Breast epithelium (tissue), 4 donors: ENCODE data around the gene TBPL2. TPM values are rescaled to one million over a fixed set of nuclear protein-coding genes. Genes with fewer than 3 reads are reported as not detected.
"Not testable (repeated sequence)": the region's sequence is repeated elsewhere in the genome, so short reads cannot be mapped to it uniquely, and the experiment has no call there.

Experiments used
- DNase-seq, 2 donors: peaks; one replicate each; pipeline ENCODE4 v3.0.0-alpha.2; 2019; ENCODE audit warnings: low spot score in 2 of 2
- H3K27ac ChIP-seq, 2 donors: fragments of 200-600 bp; sonication (generic) in 1 of 2; one replicate each; pipeline ENCODE4 v1.5.1; 2016 to 2019; ENCODE audit warnings: mild to moderate bottlenecking in 1 of 2
- H3K27me3 ChIP-seq, 2 donors: fragments of 200-600 bp; sonication (generic) in 1 of 2; one replicate each; pipeline versions ENCODE4 v1.5.1 to v1.6.0; 2017 to 2019; ENCODE audit warnings: control low read depth in 1 of 2, mild to moderate bottlenecking in 1 of 2
- H3K36me3 ChIP-seq: fragments of 200-600 bp; one replicate; pipeline ENCODE4 v1.5.1; 2019
- H3K4me1 ChIP-seq, 2 donors: fragments of 200-600 bp; sonication (generic); one replicate each; pipeline ENCODE4 v1.5.1; 2016 to 2019; ENCODE audit warnings: control low read depth in 1 of 2
- H3K4me3 ChIP-seq, 3 donors: fragments of 200-600 bp; sonication (generic); 1 replicate in 2 of 3; 2 replicates in 1 of 3; pipeline ENCODE4 v1.5.1; 2016 to 2019; ENCODE audit warnings: mild to moderate bottlenecking in 3 of 3, moderate library complexity in 2 of 3
- H3K9me3 ChIP-seq, 2 donors: fragments of 200-600 bp; sonication (generic) in 1 of 2; one replicate each; pipeline ENCODE4 v1.5.1; 2016 to 2019; ENCODE audit warnings: control low read depth in 1 of 2
- POLR2A ChIP-seq: fragments of 450-650 bp; IDR thresholded peaks from one replicate; pipeline ENCODE4 v1.6.1; 2016; ENCODE audit warnings: antibody characterized with exemption, mild to moderate bottlenecking, moderate library complexity
- POLR2AphosphoS5 ChIP-seq, 3 donors: sonication (generic); formaldehyde crosslinking; IDR thresholded peaks; one replicate each; pipeline ENCODE4 v1.6.1; 2017; ENCODE audit warnings: antibody characterized with exemption in 3 of 3
- intact Hi-C: fragments of 100-400 bp; cut with DNase I; formaldehyde crosslinking; loops from one replicate; pipeline ENCODE4 v1.15.1; 2023; ENCODE audit warnings: low total_unique reads
- total RNA-seq, 3 donors: library from RNA; depleted of rRNA; stranded (reverse); fragments of >200 nt; gene quantifications; one replicate each; pipeline ENCODE4 v1.1.0, GENCODE V29; 2016
- TF ChIP-seq, protein P1 (sequence below), 3 donors: fragments of 450-650 bp; IDR thresholded peaks; one replicate each; pipeline ENCODE4 v1.5.1; 2016 to 2017; ENCODE audit warnings: antibody characterized with exemption in 3 of 3, mild to moderate bottlenecking in 3 of 3, moderate library complexity in 3 of 3

The TBPL2 gene
- total RNA-seq, 3 donors from 2014 or later = not detected

DNA sequence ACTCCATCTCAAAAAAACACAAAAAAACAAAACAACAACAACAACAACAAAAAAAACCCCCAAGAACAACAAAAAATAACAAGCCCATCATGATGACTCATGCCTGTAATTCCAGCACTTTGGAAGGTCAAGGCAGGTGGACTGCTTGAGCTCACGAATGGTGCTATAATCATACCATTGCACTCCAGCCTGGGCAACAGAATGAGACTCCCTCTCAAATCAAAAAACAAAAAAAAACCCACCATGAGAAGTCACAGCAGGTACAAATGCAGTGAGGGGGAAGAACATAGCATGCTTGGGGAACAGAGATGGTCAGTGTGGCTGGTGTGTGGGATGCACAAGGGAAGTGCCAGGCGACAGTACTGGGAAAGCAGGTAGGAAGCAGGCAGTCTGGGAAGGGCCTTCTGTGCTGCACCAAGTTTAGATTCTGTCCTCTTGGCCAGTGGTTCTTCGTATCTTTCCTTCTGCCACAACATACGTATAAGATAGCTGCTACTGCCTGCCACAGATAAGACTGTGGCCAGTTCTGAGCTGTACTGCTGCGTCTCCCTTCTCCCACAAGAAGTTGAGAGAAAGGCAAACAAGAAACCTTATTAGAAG is 56.8 kb downstream of the TBPL2 start:
- no peak overlapping the region for H3K27ac ChIP-seq
- no peaks in the 10 kb centered on the region for H3K4me1 ChIP-seq
- intact Hi-C loops = no loop called here
- H3K9me3 ChIP-seq = no peaks in the 10 kb centered on the region
- H3K27me3 ChIP-seq = no peaks in the 10 kb centered on the region
- H3K36me3 ChIP-seq = no peaks in the 10 kb centered on the region
- DNase-seq = no peak
- TF ChIP-seq, protein P1, sequence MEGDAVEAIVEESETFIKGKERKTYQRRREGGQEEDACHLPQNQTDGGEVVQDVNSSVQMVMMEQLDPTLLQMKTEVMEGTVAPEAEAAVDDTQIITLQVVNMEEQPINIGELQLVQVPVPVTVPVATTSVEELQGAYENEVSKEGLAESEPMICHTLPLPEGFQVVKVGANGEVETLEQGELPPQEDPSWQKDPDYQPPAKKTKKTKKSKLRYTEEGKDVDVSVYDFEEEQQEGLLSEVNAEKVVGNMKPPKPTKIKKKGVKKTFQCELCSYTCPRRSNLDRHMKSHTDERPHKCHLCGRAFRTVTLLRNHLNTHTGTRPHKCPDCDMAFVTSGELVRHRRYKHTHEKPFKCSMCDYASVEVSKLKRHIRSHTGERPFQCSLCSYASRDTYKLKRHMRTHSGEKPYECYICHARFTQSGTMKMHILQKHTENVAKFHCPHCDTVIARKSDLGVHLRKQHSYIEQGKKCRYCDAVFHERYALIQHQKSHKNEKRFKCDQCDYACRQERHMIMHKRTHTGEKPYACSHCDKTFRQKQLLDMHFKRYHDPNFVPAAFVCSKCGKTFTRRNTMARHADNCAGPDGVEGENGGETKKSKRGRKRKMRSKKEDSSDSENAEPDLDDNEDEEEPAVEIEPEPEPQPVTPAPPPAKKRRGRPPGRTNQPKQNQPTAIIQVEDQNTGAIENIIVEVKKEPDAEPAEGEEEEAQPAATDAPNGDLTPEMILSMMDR (IDR thresholded peaks at IDR 0.05) = no peak
- TF ChIP-seq POLR2AphosphoS5 (IDR thresholded peaks at IDR 0.05) = no peak
- no peak for TF ChIP-seq POLR2A
- no peak overlapping the region for H3K4me3 ChIP-seq

DNA sequence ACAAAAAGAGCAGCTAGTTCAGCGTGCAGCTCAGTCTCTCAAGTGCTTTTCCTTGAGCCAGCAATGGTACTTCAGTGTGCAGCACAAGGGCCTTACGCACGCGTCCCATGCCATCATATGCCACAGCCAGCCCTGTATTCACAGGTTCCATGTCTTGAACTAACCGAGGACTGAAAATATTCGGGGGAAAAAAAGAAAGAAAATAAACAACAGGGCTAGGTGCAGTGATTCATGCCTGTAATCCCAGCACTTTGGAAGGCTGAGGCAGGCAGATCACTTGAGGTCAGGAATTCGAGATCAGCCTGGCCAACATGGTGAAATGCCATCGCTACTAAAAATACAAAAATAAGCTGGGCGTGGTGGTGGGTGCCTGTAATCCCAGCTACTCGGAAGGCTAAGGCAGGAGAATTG is 57.4 kb downstream of the TBPL2 start:
- H3K4me3 ChIP-seq, intact Hi-C loops, H3K27me3 ChIP-seq, H3K9me3 ChIP-seq, H3K4me1 ChIP-seq, DNase-seq, H3K36me3 ChIP-seq, H3K27ac ChIP-seq: not testable (repeated sequence)

DNA sequence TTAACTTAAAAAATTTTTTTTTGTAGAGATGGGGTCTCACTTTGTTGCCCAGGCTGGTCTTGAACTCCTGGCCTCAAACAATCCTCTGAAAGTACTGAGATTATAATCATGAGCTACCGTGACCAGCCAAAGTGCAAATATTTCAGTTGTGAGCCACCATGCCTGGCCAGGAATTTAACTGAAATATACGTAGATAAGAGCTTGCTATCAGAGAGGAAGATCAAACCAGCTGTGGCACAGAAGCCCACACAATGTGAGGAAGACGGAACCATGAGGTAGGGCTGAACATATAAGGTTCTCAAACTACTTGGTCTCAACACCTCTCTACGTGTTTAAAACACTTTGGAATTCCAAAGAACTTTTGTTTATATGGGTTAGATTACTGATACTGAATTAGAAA is 57.9 kb downstream of the TBPL2 start:
- TF ChIP-seq POLR2A = no peak
- TF ChIP-seq POLR2AphosphoS5 (IDR thresholded peaks at IDR 0.05) = no peak
- TF ChIP-seq, protein P1 (IDR thresholded peaks at IDR 0.05) = no peak
- Histone ChIP-seq H3K4me1 (no peaks in the 10 kb centered on the region), H3K4me3 (no peak overlapping the region), H3K36me3 (no peaks in the 10 kb centered on the region), H3K9me3 (no peaks in the 10 kb centered on the region), H3K27me3 (no peaks in the 10 kb centered on the region), H3K27ac (no peak overlapping the region)
- DNase-seq = no peak
- intact Hi-C loops = no loop called here

DNA sequence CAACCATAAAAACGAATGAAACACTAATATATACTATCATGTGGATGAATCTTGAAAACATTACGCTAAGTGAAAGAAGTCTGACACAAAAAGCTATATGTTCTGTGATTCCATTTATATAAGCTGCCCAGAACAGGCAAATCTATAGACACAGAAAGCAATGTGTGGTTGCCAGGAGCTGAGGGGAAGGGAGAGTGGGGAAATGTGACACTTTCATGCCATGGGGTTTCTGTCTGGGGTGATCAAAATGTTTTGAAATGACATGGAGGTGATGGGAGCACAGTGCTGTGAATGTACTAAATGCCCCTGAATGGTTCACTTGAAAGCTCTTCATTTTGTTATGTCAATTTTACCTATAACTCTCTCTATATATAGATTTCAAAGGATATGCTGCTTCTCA is 58.9 kb downstream of the TBPL2 start:
- DNase-seq = no peak
- Histone ChIP-seq H3K27me3 (no peaks in the 10 kb centered on the region), H3K4me3 (no peak overlapping the region), H3K36me3 (no peaks in the 10 kb centered on the region), H3K9me3 (no peaks in the 10 kb centered on the region), H3K4me1 (no peaks in the 10 kb centered on the region), H3K27ac (no peak overlapping the region)
- intact Hi-C loops = no loop called here
- TF ChIP-seq POLR2AphosphoS5 (IDR thresholded peaks at IDR 0.05) (no peak), POLR2A (no peak)

DNA sequence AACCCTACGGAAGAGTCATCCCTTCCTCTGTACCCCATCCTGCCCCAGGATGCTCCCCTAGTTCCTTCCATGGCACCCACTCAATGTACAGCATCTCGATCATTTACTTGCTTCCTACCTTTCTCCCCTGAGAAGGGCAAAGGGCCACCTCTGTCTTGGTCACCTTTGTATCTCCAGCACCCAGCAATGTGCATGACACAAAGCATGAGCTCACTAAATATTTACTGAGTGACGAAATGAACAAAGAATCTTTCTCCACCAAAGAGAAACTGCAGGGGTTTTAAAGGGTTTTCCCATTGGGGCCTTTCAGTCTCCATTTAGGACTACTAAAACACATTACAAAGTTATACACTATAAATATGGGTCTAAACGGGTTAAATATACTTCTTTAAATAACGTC is 59.4 kb downstream of the TBPL2 start:
- H3K9me3 ChIP-seq = no peaks in the 10 kb centered on the region
- no peak overlapping the region for H3K4me3 ChIP-seq
- no peak overlapping the region for H3K27ac ChIP-seq
- no peaks in the 10 kb centered on the region for H3K27me3 ChIP-seq
- intact Hi-C loops = no loop called here
- DNase-seq = no peak
- TF ChIP-seq, protein P1 (IDR thresholded peaks at IDR 0.05) = no peak
- TF ChIP-seq POLR2A (no peak), POLR2AphosphoS5 (IDR thresholded peaks at IDR 0.05) (no peak)
- no peaks in the 10 kb centered on the region for H3K4me1 ChIP-seq
- H3K36me3 ChIP-seq = no peaks in the 10 kb centered on the region

DNA sequence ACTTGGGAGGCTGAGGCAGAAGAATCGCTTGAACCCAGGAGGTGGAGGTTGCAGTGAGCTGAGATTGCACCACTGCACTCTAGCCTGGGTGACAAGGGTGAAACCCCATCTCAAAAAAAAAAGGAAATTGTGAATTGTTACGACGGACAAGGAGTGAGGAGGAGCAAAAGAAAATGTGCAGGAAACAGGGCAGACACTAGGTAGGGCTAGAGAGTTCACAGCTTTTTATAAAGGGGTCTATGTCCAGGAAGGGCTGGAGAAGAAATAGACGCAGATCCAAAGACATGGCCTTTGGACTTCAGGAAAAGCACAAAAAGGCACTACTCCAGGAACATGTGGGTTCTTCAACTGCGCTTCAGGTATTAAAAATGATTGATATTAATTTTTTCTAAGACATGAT is 63.2 kb downstream of the TBPL2 start:
- H3K27me3 ChIP-seq = no peaks in the 10 kb centered on the region
- DNase-seq = no peak
- no peaks in the 10 kb centered on the region for H3K4me1 ChIP-seq
- H3K4me3 ChIP-seq = no peak overlapping the region
- H3K36me3 ChIP-seq = no peaks in the 10 kb centered on the region
- no peak overlapping the region for H3K27ac ChIP-seq
- TF ChIP-seq POLR2A (no peak), POLR2AphosphoS5 (IDR thresholded peaks at IDR 0.05) (no peak)
- TF ChIP-seq, protein P1 (IDR thresholded peaks at IDR 0.05) = no peak
- H3K9me3 ChIP-seq = no peaks in the 10 kb centered on the region
- intact Hi-C loops = no loop called here
